CD14-positive monocyte (primary cell): ENCODE results near the gene DRAXIN. TPM values are rescaled to one million over a fixed set of nuclear protein-coding genes. Genes with fewer than 3 reads are reported as not detected.
A peak's percentile ranks its signal among the peaks of the same experiment; 100 is the strongest.

Experiments
- DNase-seq, 3 donors: peaks; one replicate each; pipeline ENCODE4 v3.0.0-alpha.2; 2011 to 2022
- H2AFZ ChIP-seq: 2 replicates; pipeline ENCODE4 v1.6.0; 2012; ENCODE audit warnings: mild to moderate bottlenecking, low read depth, low read length, inconsistent platforms; ENCODE audit not compliant: insufficient read depth, poor library complexity, severe bottlenecking
- H3K27ac ChIP-seq, 2 donors: 1 replicate in 1 of 2; 2 replicates in 1 of 2; pipeline ENCODE4 v1.5.1; 2012 to 2013; ENCODE audit warnings: low read length in 2 of 2, control low read depth in 1 of 2, inconsistent platforms in 1 of 2, low read depth in 1 of 2, mild to moderate bottlenecking in 1 of 2
- H3K27me3 ChIP-seq, 2 donors: one replicate each; pipeline versions ENCODE4 v1.6.0 to v1.6.1; 2011 to 2013; ENCODE audit warnings: low read length in 2 of 2; ENCODE audit not compliant: control insufficient read depth in 2 of 2, insufficient read depth in 2 of 2
- H3K36me3 ChIP-seq, 2 donors: replicated peaks in 1 of 2; 1 replicate in 1 of 2; 2 replicates in 1 of 2; pipeline versions ENCODE4 v1.5.1 to v1.6.1; 2012 to 2013; ENCODE audit warnings: low read length in 2 of 2, control low read depth in 1 of 2, inconsistent platforms in 1 of 2, mild to moderate bottlenecking in 1 of 2; ENCODE audit not compliant: insufficient read depth in 2 of 2, control insufficient read depth in 1 of 2
- H3K4me1 ChIP-seq, 2 donors: 1 replicate in 1 of 2; 2 replicates in 1 of 2; pipeline versions ENCODE4 v1.5.1 to v1.6.1; 2012 to 2013; ENCODE audit warnings: low read length in 2 of 2, control low read depth in 1 of 2, inconsistent platforms in 1 of 2, mild to moderate bottlenecking in 1 of 2, moderate library complexity in 1 of 2; ENCODE audit not compliant: insufficient read depth in 2 of 2, control insufficient read depth in 1 of 2
- H3K4me2 ChIP-seq: replicated peaks from 2 replicates; pipeline ENCODE3; 2012; ENCODE audit warnings: low read length, moderate library complexity, mild to moderate bottlenecking; ENCODE audit not compliant: poor library complexity, severe bottlenecking; ENCODE audit errors: extremely low read depth
- H3K4me3 ChIP-seq, 3 experiments: fragments of 200-600 bp in 1 of 3; sonication (generic) in 1 of 3; replicated peaks in 1 of 3; 1 replicate in 2 of 3; 2 replicates in 1 of 3; pipeline ENCODE4 v1.5.1; 2011 to 2013; ENCODE audit warnings: low read length in 3 of 3, mild to moderate bottlenecking in 3 of 3, control low read depth in 2 of 3, low read depth in 2 of 3, inconsistent platforms in 1 of 3, moderate library complexity in 1 of 3
- H3K79me2 ChIP-seq: 2 replicates; pipeline ENCODE4 v1.6.0; 2012; ENCODE audit warnings: mild to moderate bottlenecking, control low read depth, inconsistent platforms, low read length, moderate library complexity; ENCODE audit not compliant: insufficient read depth
- H3K9ac ChIP-seq: 2 replicates; pipeline ENCODE4 v1.6.0; 2017; ENCODE audit warnings: low read length, mild to moderate bottlenecking; ENCODE audit not compliant: insufficient read depth, poor library complexity, severe bottlenecking
- H3K9me3 ChIP-seq, 2 donors: replicated peaks in 1 of 2; 1 replicate in 1 of 2; 2 replicates in 1 of 2; pipeline versions ENCODE4 v1.5.1 to v1.6.1; 2012 to 2013; ENCODE audit warnings: low read length in 2 of 2, control low read depth in 1 of 2; ENCODE audit not compliant: control insufficient read depth in 1 of 2, insufficient read depth in 1 of 2
- H4K20me1 ChIP-seq: 2 replicates; pipeline ENCODE4 v1.6.0; 2012; ENCODE audit warnings: mild to moderate bottlenecking, low read length, control low read depth, moderate library complexity; ENCODE audit not compliant: insufficient read depth
- H3K27ac Mint-ChIP-seq, 7 donors: one replicate each; pipeline ENCODE4 v1.8.0; 2020; ENCODE audit warnings: mild to moderate bottlenecking in 7 of 7, mixed read lengths in 7 of 7, moderate library complexity in 6 of 7, inconsistent platforms in 2 of 7
- H3K27me3 Mint-ChIP-seq, 3 donors: one replicate each; pipeline ENCODE4 v1.8.0; 2021 to 2022; ENCODE audit warnings: low read depth in 3 of 3, mild to moderate bottlenecking in 3 of 3, mixed read lengths in 3 of 3, moderate library complexity in 3 of 3, inconsistent platforms in 1 of 3
- H3K36me3 Mint-ChIP-seq, 2 donors: one replicate each; pipeline ENCODE4 v1.8.0; 2020; ENCODE audit warnings: mixed read lengths in 2 of 2, inconsistent platforms in 1 of 2, mild to moderate bottlenecking in 1 of 2
- H3K4me1 Mint-ChIP-seq: one replicate; pipeline ENCODE4 v1.8.0; 2020; ENCODE audit warnings: mild to moderate bottlenecking, mixed read lengths
- H3K4me3 Mint-ChIP-seq, 2 donors: one replicate each; pipeline ENCODE4 v1.8.0; 2020; ENCODE audit warnings: mild to moderate bottlenecking in 2 of 2, mixed read lengths in 2 of 2, moderate library complexity in 1 of 2
- H3K9me3 Mint-ChIP-seq, 7 donors: one replicate each; pipeline ENCODE4 v1.8.0; 2020 to 2022; ENCODE audit warnings: mixed read lengths in 7 of 7, mild to moderate bottlenecking in 6 of 7, moderate library complexity in 6 of 7, inconsistent platforms in 2 of 7
- CTCF ChIP-seq: fragments of 200-600 bp; IDR thresholded peaks from one replicate; pipeline ENCODE4 v1.8.0; 2022; ENCODE audit warnings: antibody characterized with exemption, mild to moderate bottlenecking
- WGBS: methylation state at CpG from one replicate; pipeline ENCODE4 v1.1.5; 2013; ENCODE audit warnings: missing lambda C conversion rate; ENCODE audit not compliant: insufficient coverage; 5-methylcytosine and 5-hydroxymethylcytosine counted together
- intact Hi-C, 2 donors: fragments of 100-400 bp; cut with micrococcal nuclease; formaldehyde crosslinking; loops; one replicate each; pipeline versions ENCODE4 v1.15.0 to v1.15.1; 2023
- polyA plus RNA-seq, 3 donors: library from polyadenylated mRNA; depleted of rRNA in 1 of 3; unstranded in 2 of 3; stranded (reverse) in 1 of 3; fragments of 300-500 nt in 2 of 3; fragments of >200 nt in 1 of 3; fragmentation: Illumina TruSeq in 2 of 3; gene quantifications; 1 replicate in 2 of 3; 2 replicates in 1 of 3; pipeline ENCODE4 v1.2.3, GENCODE V29; 2012 to 2021

The DRAXIN gene
- polyA plus RNA-seq, 3 donors = 0.14 to 0.27 (median 0.18) TPM

- no peaks in the 10 kb centered on the region for H4K20me1 ChIP-seq
- peaks cover 5 to 57% of the 10 kb centered on the region in 2 donors for H3K27me3 ChIP-seq
- no peaks in the 10 kb centered on the region for H3K36me3 ChIP-seq
- 94% methylated on average over 9 of the region's 11 CpGs for WGBS
- peak overlapping the region in 1 of 2 donors; percentile 30 for H3K4me3 Mint-ChIP-seq
- H3K9me3 ChIP-seq = no peaks in the 10 kb centered on the region
- H2AFZ ChIP-seq = no peak overlapping the region
- peaks cover 23% of the 10 kb centered on the region for H3K4me1 Mint-ChIP-seq
- peaks cover 8 to 14% of the 10 kb centered on the region in 2 donors for H3K36me3 Mint-ChIP-seq
- no peak overlapping the region for H3K9ac ChIP-seq
- H3K79me2 ChIP-seq = no peaks in the 10 kb centered on the region
- DNase-seq = no peak
- intact Hi-C loops = loop anchor here in 1 of 2 donors (5.0 kb wide), 2 partner anchors 65 to 95 kb away; no protein-coding TSS in a partner anchor
- H3K27ac Mint-ChIP-seq = no peak overlapping the region
- H3K27me3 Mint-ChIP-seq = peaks cover 50 to 75% (median 62%) of the 10 kb centered on the region in 3 donors
- H3K4me2 ChIP-seq = no peak overlapping the region
- H3K27ac ChIP-seq = no peak overlapping the region
- H3K4me1 ChIP-seq = peaks cover 9 to 34% of the 10 kb centered on the region in 2 donors
- H3K9me3 Mint-ChIP-seq = peaks cover 0 to 5% (median 0%) of the 10 kb centered on the region in 7 donors
- no peak for TF ChIP-seq CTCF
- H3K4me3 ChIP-seq = no peak overlapping the region
These were observed 39.2 kb upstream of the DRAXIN start for GRCh38 chr1:11652203-11652780.

GRCh38 chr1:11653101-11653860 is 38.2 kb upstream of the DRAXIN start:
- Histone ChIP-seq H3K4me2 (no peak overlapping the region), H4K20me1 (no peaks in the 10 kb centered on the region), H3K79me2 (no peaks in the 10 kb centered on the region), H3K9ac (no peak overlapping the region), H3K4me1 (peaks cover 9 to 34% of the 10 kb centered on the region in 2 donors), H3K4me3 (no peak overlapping the region), H3K36me3 (no peaks in the 10 kb centered on the region), H2AFZ (no peak overlapping the region), H3K27ac (no peak overlapping the region), H3K9me3 (no peaks in the 10 kb centered on the region), H3K27me3 (peaks cover 5 to 57% of the 10 kb centered on the region in 2 donors)
- intact Hi-C loops = loop anchor here in 1 of 2 donors (5.0 kb wide), 2 partner anchors 64 to 94 kb away; no protein-coding TSS in a partner anchor
- Mint-ChIP-seq H3K27me3 (peaks cover 51 to 74% (median 59%) of the 10 kb centered on the region in 3 donors), H3K4me1 (peaks cover 23% of the 10 kb centered on the region), H3K36me3 (peaks cover 8 to 18% of the 10 kb centered on the region in 2 donors), H3K9me3 (peaks cover 0 to 4% (median 0%) of the 10 kb centered on the region in 7 donors), H3K27ac (no peak overlapping the region), H3K4me3 (peak overlapping the region in 1 of 2 donors; percentile 59)
- DNase-seq = no peak
- WGBS = 82% methylated on average over 14 of the region's 17 CpGs
- TF ChIP-seq CTCF = no peak
